Suppressor macrophage treated with lipopolysaccharide for 4 hours (primary cell): ENCODE data around the gene NLGN2.

ENCODE experiments used
- DNase-seq: peaks from one replicate; pipeline ENCODE4 v3.0.0-alpha.2; 2020

NLGN2 gene

GRCh38 chr17:7392696-7393612 is 14.7 kb upstream of the NLGN2 start:
- no peak for DNase-seq

GRCh38 chr17:7393613-7394451 is 13.8 kb upstream of the NLGN2 start:
- DNase-seq, result peak; percentile 16

GRCh38 chr17:7394452-7395191 is 13.0 kb upstream of the NLGN2 start, which contains the start of gene PLSCR3:
Gene PLSCR3 (minus strand): TSS chr17:7394525. CDS start chr17:7394110, 415 bp downstream.
- peak; percentile 84 for DNase-seq

- DNase-seq, result no peak
These were observed 11.5 kb upstream of the NLGN2 start for GRCh38 chr17:7396147-7396546.

- no peak for DNase-seq
These were observed 9.0 kb upstream of the NLGN2 start for GRCh38 chr17:7398612-7399011.

GRCh38 chr17:7403043-7403726 is 4.5 kb upstream of the NLGN2 start:
- DNase-seq, result peak; percentile 9

GRCh38 chr17:7403727-7403976 is 4.0 kb upstream of the NLGN2 start:
- no peak for DNase-seq

- peak; percentile 99 for DNase-seq
These were observed 3.5 kb upstream of the NLGN2 start, which contains the start of gene TMEM256 for GRCh38 chr17:7403977-7404736. Gene TMEM256 (minus strand): TSS chr17:7404097. CDS start chr17:7404084, 13 bp downstream.

- DNase-seq, result peak; percentile 13
These were observed 2.8 kb upstream of the NLGN2 start for GRCh38 chr17:7404737-7405349.

- no peak for DNase-seq
These were observed 2.1 kb upstream of the NLGN2 start for GRCh38 chr17:7405350-7406234.

- no peak for DNase-seq
These were observed 1.3 kb upstream of the NLGN2 start for GRCh38 chr17:7406235-7406825.

GRCh38 chr17:7407082-7407481 is 563 bp upstream of the NLGN2 start:
- DNase-seq, result no peak

- DNase-seq, result no peak
These were observed 645 bp downstream of the NLGN2 start for GRCh38 chr17:7408252-7408727.

- DNase-seq, result no peak
These were observed 1.2 kb downstream of the NLGN2 start for GRCh38 chr17:7408863-7409262.

- DNase-seq, result no peak
These were observed 2.1 kb downstream of the NLGN2 start for GRCh38 chr17:7409716-7410115.

- no peak for DNase-seq
These were observed 3.2 kb downstream of the NLGN2 start for GRCh38 chr17:7410634-7411426.

- DNase-seq, result no peak
These were observed 3.7 kb downstream of the NLGN2 start for GRCh38 chr17:7411427-7411750.

GRCh38 chr17:7413346-7413985 is 5.8 kb downstream of the NLGN2 start:
- no peak for DNase-seq
